IPS DF 4.7 (cell line): ENCODE measurements around the gene NPR1.
"Not testable (repeated sequence)": the region's sequence is repeated elsewhere in the genome, so short reads cannot be mapped to it uniquely, and the experiment has no call there.

ENCODE experiments used
- DNase-seq: peaks from one replicate; pipeline ENCODE4 v3.0.0-alpha.2; 2013; ENCODE audit warnings: low spot score; ENCODE audit errors: extremely low read depth

Gene NPR1

GRCh38 chr1:153679337-153680119 is 1.0 kb downstream of the NPR1 start:
- DNase-seq = no peak

DNA sequence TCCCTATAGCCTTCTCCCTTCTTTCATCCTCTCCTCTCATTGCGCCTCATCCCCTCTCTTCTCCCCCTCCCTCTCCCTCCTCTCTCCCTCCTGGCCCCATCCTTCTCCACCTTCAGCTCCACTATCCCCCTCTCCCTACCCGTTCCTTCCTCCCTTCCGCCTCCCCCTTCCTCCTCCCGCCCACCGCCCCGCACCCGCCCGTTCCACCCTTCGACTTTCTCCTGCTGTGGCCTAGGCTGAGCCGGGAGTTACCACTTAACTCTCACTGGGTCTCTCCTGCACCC is 1.6 kb downstream of the NPR1 start:
- DNase-seq = no peak

GRCh38 chr1:153682730-153683129 is 4.2 kb downstream of the NPR1 start:
- DNase-seq = no peak

DNA sequence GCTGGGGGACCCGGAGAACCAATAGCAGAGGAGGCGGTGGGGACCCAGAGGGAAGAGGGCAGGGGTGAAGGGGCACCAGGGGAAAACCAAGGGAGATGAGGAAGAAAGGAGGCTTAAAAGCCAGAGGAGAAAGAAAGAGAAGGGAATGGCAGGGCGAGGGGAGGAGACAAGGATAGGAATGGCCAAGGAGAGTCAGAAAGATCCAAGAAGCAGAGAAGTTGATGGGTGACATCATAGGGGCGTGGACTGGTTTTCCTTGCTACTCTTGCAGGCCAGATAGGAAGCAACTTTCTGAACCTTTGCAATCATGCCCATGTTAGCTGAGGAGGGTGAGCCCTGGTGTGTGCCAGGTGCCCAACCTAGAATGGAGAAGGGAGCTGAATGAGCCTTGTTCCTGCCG is 5.4 kb downstream of the NPR1 start:
- no peak for DNase-seq

DNA sequence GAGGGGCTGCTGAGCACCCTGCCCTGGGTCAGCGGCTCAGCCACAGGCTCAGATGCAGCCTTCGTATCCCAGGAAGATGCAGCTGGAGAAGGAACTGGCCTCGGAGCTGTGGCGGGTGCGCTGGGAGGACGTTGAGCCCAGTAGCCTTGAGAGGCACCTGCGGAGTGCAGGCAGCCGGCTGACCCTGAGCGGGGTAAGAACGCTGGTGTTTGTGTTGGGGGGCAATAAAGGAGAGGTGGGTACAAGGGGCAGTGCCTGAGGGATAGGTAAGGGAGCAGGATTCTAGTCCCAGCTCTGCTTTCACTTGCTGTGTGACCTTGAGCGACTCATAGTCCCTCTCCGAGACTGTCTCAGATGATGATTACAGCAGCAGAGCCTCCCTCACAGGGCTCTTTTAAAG is 6.4 kb downstream of the NPR1 start:
- DNase-seq = no peak

- DNase-seq = no peak
These were observed 7.3 kb downstream of the NPR1 start for GRCh38 chr1:153685544-153686340.

- DNase-seq = no peak
These were observed 9.0 kb downstream of the NPR1 start for GRCh38 chr1:153687346-153688125.

- no peak for DNase-seq
These were observed 9.8 kb downstream of the NPR1 start for GRCh38 chr1:153688276-153688675.

GRCh38 chr1:153688736-153689328 is 10.3 kb downstream of the NPR1 start:
- no peak for DNase-seq

DNA sequence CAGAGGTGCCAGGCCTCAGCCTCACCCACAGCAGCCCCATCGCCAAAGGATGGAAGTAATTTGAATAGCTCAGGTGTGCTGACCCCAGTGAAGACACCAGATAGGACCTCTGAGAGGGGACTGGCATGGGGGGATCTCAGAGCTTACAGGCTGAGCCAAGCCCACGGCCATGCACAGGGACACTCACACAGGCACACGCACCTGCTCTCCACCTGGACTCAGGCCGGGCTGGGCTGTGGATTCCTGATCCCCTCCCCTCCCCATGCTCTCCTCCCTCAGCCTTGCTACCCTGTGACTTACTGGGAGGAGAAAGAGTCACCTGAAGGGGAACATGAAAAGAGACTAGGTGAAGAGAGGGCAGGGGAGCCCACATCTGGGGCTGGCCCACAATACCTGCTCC is 15.0 kb downstream of the NPR1 start:
- DNase-seq = no peak

GRCh38 chr1:153696741-153697140 is 18.3 kb downstream of the NPR1 start:
- DNase-seq = no peak

DNA sequence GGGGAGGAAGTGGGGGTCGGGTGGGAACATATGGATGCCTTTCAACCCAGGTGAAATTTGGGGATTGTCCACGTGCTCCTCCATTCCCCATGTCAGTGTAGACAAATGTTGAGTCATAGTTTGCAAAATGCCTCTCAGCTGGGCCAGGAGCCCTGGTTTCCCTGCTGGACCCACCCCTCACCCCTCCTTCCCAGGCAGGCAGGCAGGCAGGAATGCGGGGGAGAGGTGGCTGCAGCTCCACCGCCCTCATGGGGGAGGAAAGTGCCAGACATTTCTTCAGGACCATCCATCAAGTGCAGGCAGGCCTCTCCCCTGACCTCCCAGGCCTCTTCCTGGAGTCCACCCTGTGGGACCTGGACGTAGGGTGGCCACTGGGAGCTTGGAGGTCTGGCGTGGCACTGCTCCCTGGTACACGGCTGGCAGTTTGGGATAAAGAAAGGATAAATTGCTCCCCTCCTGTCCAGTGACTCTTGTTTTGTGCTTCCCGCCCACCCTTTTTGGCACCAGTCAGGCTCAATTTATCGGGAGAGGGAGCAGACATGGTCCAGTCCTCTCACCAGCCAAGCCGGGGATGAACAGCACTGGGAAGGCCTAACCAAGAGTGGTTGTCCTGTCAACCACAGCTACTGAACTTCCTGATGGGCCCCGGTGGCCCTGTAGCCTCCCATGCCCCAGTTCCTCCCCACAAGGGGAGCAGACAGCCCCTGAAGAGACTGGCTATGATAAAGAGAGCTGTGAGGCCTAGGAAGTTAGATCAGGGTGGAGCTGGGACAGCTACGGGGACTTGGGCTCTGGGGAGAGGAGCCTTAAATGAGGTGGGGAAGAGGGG is 18.9 kb downstream of the NPR1 start:
- DNase-seq = no peak

DNA sequence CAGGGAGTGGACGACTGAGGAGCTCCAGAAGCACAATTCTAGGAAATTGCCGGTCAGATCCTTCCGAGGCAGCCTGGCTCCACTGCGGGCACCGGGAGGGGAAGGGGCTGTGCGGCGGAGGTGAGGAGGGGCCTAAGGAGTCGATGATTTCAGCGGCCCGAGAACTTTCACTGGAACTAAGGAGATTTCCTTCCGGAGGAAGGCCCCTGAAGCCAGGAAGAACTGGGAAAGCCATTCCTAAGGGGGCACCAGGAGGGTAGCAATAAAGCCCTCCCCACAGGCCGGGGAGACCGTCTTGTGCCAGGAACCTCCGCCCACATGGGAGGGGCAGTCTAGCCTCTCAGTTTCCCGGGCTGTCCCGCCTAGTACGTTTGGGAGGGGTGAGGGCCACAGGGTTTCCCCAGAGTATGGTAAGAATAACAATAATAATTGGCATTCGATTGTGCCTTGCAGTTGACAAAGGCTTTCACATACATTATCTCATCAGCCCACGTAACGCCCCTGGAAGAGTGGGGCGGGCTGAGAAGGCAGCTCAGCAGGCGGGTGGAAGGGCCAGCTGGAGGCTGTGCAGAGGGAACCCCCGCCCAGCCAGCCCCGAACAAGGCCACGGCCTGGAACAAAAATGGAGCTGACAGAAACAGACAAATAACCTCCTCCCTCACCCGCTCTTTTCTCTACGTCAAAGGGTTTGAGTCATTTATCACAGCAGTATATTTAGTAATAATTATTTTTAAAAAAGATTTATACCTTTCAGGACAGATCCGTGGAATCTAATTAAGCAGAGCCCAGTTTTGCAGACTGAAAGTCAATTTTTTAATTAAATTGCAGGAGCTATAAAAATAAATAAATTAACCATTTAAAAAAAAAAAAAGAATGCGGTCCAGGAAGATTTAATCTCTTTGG is 19.8 kb downstream of the NPR1 start:
- no peak for DNase-seq

- DNase-seq = no peak
These were observed 20.6 kb downstream of the NPR1 start for GRCh38 chr1:153698923-153699714.

DNA sequence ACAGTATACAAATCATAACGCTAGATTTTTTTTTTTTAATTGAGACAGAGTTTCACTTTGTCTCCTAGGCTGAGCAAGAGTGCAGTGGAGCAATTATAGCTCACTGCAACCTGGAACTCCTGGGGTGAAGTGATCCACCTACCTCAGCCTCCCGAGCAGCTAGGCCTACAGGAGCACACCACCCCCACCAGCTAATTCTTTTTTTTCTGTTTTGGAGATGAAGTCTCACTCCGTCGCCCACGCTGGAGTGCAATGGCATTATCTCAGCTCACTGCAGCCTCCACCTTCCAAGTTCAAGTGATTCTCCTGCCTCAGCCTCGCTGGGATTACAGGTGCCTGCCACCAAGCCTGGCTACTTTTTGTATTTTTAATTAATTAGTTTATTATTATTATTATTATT is 21.3 kb downstream of the NPR1 start:
- DNase-seq = no peak

- no peak for DNase-seq
These were observed 27.0 kb downstream of the NPR1 start for GRCh38 chr1:153705484-153705883.

- no peak for DNase-seq
These were observed 32.5 kb downstream of the NPR1 start for GRCh38 chr1:153711026-153711425.

DNA sequence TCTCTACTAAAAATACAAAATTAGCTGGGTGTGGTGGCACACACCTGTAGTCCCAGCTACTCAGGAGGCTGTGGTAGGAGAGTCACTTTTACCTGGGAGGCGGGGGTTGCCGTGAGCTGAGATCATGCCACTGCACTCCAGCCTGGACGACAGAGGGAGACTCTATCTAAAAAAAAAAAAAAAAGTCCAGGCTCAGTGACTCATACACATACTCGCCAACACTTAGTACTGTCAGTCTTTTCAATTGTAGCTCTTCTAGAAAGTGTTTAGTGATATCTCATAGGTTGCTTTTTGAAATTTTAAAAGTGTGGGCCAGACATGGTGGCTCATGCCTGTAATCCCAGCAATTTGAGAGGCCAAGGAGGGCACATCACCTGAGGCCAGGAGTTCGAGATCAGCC is 37.7 kb downstream of the NPR1 start:
- not testable (repeated sequence) for DNase-seq

DNA sequence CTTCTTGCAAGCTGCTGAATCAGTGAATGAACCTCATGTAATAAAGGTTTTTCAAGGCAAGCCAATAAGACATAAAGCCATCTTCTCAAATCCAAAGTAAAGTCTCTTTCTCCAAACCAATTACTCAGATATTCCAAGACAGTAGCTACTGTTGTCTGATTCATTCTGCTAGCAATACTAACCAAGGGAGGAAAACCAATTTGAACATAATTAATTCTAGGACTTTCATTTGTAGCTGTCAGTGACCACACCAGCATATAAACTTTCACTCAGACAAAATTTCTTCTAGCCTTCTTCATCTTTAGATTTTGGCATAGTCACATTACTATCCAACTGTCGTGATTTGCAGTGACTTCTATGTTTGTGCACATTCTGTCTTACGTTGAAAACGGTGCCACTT is 38.8 kb downstream of the NPR1 start:
- DNase-seq = no peak
